Measurements from ENCODE around the gene AK5. TPM values are rescaled to one million over a fixed set of nuclear protein-coding genes. Genes with fewer than 3 reads are reported as not detected.

The AK5 gene
- 10 to 100 TPM in 6 of 12 donors, 1 to 10 TPM in 5, not detected in 1; 6.1 to 14.5 (median 10.2) TPM for polyA plus RNA-seq (ENCODE audit: insufficient read length in 12 of 12)
- long read RNA-seq, donor 1, result 0 reads
- long read RNA-seq, donor 2, result 0 reads
- long read RNA-seq, donor 3, result 0 reads
- long read RNA-seq, donor 4, result 0 reads
- long read RNA-seq, donor 5, partial matches to known transcripts, result 0 of 2 reads
- long read RNA-seq, donor 5, other reads (novel, unspliced or antisense), result 0 of 2 reads
- long read RNA-seq, donor 6, partial matches to known transcripts, result 0 of 3 reads
- long read RNA-seq, donor 6, other reads (novel, unspliced or antisense), result 0 of 3 reads
- long read RNA-seq, donor 7, result 0 reads
- long read RNA-seq, donor 8, partial matches to known transcripts, result 0 of 1 reads
- long read RNA-seq, donor 8, other reads (novel, unspliced or antisense), result 0 of 1 reads
- long read RNA-seq, donor 9, partial matches to known transcripts, result 0 of 1 reads
- long read RNA-seq, donor 9, other reads (novel, unspliced or antisense), result 0 of 1 reads
- long read RNA-seq, donor 10, partial matches to known transcripts, result 0 of 2 reads
- long read RNA-seq, donor 10, other reads (novel, unspliced or antisense), result 0 of 2 reads
- long read RNA-seq, donor 11, partial matches to known transcripts, result 0 of 1 reads
- long read RNA-seq, donor 11, other reads (novel, unspliced or antisense), result 0 of 1 reads

DNA sequence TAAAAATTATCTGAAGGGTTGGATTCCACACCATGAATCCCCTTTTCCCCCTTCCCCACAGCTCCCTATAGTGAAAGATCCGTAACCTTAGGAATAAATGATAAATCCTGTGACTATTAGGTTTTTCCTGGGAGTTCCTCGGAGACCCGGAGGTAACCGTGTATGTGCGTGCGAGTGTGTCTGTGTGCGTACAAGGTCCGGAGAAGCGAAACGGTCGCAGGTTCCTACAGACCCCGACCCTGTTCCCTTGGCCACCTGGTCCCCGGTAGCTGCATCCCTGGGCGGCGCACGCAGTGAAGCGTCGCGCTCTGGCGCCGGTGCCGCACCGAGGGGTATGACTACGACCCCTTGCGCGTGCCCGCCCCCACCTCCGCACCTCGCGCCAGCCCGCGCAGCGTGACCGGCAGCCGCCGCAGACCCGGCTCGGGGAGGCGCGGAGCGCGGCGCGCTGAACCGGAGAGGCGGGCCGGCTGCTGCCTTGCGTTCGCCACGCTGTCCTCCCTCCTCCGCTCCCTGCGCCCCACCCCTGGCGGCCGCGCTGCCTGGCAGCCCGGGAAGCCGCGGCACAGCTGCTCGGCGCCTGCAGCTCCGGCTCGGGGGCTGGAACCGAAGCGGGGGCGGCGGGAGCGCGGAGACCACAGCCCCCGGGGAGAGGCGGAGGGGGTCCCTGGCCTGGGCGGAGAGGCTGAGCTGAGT is at the start of gene AK5:
TSS of gene AK5 (plus strand) at position 529 of the 696 bp plus-strand sequence. CDS start 295 bp downstream, outside the sequence.
- peak; percentile 35 for DNase-seq

DNA sequence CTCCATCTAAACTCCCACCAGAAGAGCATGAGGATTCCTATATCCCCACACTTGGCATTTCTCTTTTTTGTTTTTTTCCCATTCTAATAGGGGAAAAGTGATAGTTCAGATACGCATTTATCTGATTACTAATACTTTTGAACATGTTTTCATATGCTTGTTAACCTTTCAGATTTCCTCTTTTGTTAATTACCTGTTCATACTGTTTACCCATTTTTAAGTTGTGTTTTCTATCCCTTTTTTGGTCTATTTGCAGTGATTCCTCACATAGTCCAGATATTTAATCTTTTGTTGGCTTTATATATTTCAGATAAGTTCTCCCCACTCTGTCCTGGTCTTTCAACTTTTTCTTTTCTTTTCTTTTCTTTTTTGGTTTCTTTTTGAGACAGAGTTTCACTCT is 49.0 kb upstream of the AK5 start:
- no peak for DNase-seq

DNA sequence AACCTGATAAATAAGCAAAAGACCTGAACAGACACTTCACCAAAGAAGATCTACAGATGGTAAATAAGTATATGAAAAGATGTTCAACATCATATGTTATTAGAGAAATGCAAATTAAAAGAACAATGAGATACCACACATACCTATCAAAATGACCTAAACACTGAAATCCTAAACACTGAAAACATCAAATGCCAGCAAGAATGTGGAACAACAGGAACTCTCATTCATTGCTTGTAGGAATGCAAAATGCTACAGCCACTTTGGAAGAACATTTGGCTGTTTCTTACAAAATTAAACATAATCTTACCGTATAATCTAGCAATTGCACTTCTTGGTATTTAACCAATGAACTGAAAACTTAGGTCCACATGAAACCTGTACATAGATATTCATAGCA is 47.7 kb upstream of the AK5 start:
- no peak for DNase-seq

- no peak for DNase-seq
Observed at GRCh38 chr1:77234943-77235342, 46.9 kb upstream of the AK5 start.

- no peak for DNase-seq
Observed at GRCh38 chr1:77238462-77238861, 43.4 kb upstream of the AK5 start.

DNA sequence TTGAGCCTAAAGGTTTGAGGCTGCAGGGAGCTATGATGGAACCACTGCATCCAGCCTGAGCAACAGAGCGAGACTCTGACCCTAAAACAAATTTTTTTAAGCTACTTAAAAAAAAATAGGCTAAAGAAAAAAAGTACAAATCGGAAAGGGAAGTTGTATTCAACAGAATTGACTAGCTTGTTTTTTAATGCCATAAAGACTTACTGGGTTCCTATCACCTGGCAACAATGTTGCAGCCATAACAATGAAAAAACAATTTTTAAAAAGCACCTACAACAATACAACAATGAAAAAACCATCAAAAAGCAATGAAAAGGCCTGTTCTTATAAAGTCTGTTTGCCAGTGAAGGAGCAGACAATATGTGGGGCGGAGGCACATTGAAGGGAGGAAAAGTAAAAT is 42.5 kb upstream of the AK5 start:
- no peak for DNase-seq

GRCh38 chr1:77245830-77246229 is 36.0 kb upstream of the AK5 start:
- no peak for DNase-seq

DNA sequence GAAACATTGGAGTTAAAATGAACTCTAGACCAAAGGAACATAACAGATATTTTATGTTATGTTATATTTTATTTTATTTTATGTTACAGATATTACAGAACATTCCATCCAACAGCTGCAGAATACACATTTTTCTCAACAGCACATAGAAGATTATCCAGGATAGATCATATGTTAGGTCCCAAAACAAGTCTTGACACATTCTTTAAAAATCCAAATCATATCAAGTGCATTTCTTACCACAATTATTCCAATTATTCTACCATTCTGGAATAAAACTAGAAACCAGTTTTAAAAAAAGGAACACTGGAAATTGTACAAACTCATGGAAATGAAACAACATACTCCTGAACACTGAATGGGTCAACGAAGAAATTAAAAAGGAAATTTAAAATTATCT is 31.7 kb upstream of the AK5 start:
- DNase-seq, result no peak

DNA sequence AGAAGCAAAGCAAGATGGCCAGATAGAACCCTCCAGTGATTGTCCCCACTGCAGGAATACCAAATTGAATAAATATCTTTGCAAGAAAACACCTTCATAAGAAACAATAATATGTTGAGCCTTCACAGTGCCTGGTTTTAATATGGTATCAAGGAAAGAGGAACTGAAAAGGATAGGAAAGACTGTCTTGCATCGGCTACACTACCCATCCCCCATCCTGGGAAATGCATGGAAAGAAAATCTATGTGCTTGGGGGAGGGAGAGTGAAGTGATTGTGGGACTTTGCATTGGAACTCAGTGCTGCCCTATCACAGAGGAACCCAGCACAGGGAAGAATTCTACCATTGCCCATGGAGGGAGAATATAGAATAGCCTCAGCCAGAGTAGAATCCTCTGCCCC is 28.6 kb upstream of the AK5 start:
- DNase-seq, result no peak

GRCh38 chr1:77263708-77264107 is 18.1 kb upstream of the AK5 start:
- no peak for DNase-seq

GRCh38 chr1:77265180-77265579 is 16.6 kb upstream of the AK5 start:
- DNase-seq, result no peak

DNA sequence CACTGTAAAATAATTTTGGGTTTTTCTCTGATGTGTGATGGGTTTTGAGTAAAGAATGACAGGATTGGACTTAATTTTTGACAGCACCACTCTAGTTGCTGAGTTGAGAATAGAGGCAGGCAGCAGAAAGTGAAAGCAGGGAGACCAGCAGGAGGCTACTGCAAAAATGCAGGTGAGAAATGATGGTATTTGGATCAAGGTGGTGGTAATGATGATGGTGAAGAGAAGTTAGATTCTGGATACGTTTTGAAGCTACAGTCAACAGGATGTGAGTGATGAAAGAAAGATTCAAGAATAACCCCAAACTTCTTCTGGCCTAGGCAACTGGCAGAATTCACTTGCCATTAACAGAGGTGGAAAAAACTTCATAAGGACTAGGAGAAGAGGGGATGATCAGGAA is 14.8 kb upstream of the AK5 start:
- no peak for DNase-seq

DNA sequence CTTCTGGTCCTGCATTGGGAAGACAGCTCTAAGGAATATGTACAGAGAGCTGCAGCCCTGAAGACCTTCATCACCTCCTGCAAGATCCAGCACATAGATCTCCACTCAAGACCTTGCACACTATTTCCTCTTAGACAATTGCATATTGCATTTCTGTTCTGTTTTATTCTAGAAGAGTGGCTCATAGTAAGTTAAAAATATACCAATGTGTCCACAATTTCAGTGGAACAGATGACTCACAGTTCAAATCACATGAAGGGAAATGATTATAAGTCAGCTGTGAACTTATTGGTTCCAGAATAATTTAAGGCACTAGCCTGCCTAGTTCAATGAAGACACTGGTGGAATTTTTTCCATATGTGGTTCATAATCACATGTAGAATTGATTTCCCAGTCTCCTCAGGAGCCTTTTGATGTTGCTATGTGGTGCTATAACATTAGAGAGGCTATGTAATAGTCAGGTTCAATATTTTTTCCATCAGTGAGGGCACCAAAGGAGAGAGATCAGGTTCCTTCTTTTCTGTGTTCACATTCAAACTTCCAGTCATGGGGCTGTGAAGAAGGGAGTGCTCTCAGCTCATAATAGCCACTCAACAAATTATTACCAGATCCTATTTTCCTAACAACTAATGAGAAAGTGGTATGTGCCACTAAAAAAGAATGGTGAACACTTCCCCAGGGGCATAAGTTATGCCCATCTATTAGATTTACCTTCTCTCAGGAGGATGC is 9.8 kb upstream of the AK5 start:
- DNase-seq, result no peak

DNA sequence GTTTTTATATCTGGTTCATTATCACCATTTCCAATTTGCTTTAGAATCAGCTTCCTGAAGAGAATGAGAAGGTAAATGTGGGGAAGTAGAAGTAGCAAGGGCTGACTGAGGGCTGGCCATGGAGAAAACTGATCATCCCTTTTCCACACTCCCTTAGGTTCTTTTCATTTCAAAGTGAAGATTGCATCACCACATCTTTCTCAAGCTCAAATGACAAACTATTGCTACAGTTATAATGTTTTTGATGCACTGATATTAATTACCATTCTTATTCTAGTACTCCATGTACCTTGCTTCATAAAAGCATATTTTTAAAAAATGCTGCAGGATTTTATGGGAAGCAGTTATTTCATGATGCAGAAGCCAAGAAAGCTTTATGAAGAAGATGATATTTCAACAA is 7.9 kb upstream of the AK5 start:
- no peak for DNase-seq

- DNase-seq, result no peak
Observed at GRCh38 chr1:77275194-77275593, 6.6 kb upstream of the AK5 start.

DNA sequence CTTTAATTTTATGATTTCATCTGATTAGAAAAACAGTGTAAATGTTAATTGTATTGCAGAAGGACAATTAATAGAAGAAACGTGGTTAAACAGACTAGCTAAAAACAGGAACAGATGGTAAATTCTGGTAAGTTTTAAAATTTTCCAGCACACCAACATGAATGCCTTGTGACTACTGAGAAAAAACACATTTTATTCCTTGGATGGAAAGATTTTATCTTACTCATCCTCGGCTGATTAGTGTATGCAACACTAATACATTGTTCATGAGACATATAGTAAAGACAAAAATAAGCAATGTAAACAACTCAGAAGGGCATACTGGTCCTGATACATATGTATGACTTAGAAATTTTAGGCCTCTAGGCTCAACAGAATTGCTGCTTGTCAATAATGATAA is 4.9 kb upstream of the AK5 start:
- DNase-seq, result no peak

DNA sequence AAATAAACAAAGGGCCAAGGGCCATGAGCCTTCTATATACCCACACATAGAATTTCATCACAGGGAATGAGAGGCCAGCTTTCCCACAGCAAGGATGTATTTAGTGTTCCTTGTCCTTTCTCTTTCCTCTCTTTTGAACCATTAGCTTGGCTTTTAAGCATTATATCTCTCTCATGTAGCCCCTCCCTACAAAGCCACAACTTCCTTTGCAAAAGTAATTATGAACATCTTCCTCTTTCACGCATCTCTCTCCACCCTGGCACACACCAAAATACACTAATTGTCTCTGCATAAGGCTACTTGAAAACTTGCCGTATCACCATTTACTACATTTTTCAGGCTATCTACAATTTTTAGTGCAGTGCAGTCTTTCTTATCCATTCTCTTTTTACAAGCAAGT is 1.9 kb upstream of the AK5 start:
- no peak for DNase-seq

GRCh38 chr1:77280962-77281361 is 857 bp upstream of the AK5 start:
- DNase-seq, result no peak

GRCh38 chr1:77282187-77282865 is 507 bp downstream of the AK5 start:
- no peak for DNase-seq

- DNase-seq, result no peak
Observed at GRCh38 chr1:77282866-77283539, 1.2 kb downstream of the AK5 start.
